SU-DHL-6 (cell line): Measurements from ENCODE around the gene OVCH1.

Experiments used
- H2AFZ ChIP-seq: fragments of 200-600 bp; sonication (generic); 2 replicates; pipeline ENCODE4 v1.6.1; 2014; ENCODE audit warnings: low read depth, mild to moderate bottlenecking, moderate library complexity, mixed read lengths, antibody characterized with exemption, low read length; ENCODE audit not compliant: severe bottlenecking
- H3F3A ChIP-seq: fragments of 200-600 bp; shearing (Covaris generic); 2 replicates; pipeline ENCODE4 v1.6.0; 2016; ENCODE audit warnings: antibody characterized with exemption, mild to moderate bottlenecking; ENCODE audit not compliant: insufficient read depth
- H3K27ac ChIP-seq: fragments of 200-600 bp; sonication (generic); 2 replicates; pipeline ENCODE4 v1.5.1; 2016; ENCODE audit warnings: low read depth, mild to moderate bottlenecking, low read length, moderate library complexity, mixed read lengths
- H3K27me3 ChIP-seq: fragments of 200-600 bp; sonication (generic), shearing (Covaris generic); 2 replicates; pipeline ENCODE4 v1.6.0; 2014; ENCODE audit warnings: mild to moderate bottlenecking, low read length
- H3K36me3 ChIP-seq: fragments of 200-600 bp; sonication (generic); 2 replicates; pipeline ENCODE4 v1.6.1; 2014; ENCODE audit warnings: mild to moderate bottlenecking, low read length, mixed read lengths
- H3K4me2 ChIP-seq: fragments of 300-600, 200-600 bp; shearing (Covaris generic), sonication (generic); 2 replicates; pipeline ENCODE4 v1.6.0; 2014; ENCODE audit warnings: low read length, low read depth, mild to moderate bottlenecking; ENCODE audit not compliant: poor library complexity, severe bottlenecking
- H3K4me3 ChIP-seq: fragments of 200-600 bp; sonication (generic); 2 replicates; pipeline ENCODE4 v1.5.1; 2014; ENCODE audit warnings: antibody characterized with exemption, low read length, mild to moderate bottlenecking, mixed read lengths; ENCODE audit not compliant: insufficient read depth, poor library complexity, severe bottlenecking
- H3K79me2 ChIP-seq: fragments of 200-600 bp; sonication (generic); 2 replicates; pipeline ENCODE4 v1.6.1; 2014; ENCODE audit warnings: mild to moderate bottlenecking, low read length, moderate library complexity; ENCODE audit not compliant: insufficient read depth
- H3K9ac ChIP-seq: fragments of 200-600 bp; sonication (generic); 2 replicates; pipeline ENCODE4 v1.7.0; 2014; ENCODE audit warnings: mild to moderate bottlenecking, low read length
- H3K9me2 ChIP-seq: fragments of 200-600 bp; sonication (generic); replicated peaks from 2 replicates; pipeline ENCODE4 v1.6.1; 2014; ENCODE audit warnings: low read length; ENCODE audit not compliant: insufficient read depth
- H3K9me3 ChIP-seq: fragments of 200-600 bp; sonication (generic); 2 replicates; pipeline ENCODE4 v1.6.1; 2014; ENCODE audit warnings: low read length, mixed read lengths; ENCODE audit not compliant: insufficient read depth
- H4K20me1 ChIP-seq: fragments of 200-600 bp; sonication (generic); 2 replicates; pipeline ENCODE4 v1.6.1; 2014; ENCODE audit warnings: low read depth, mild to moderate bottlenecking, antibody characterized with exemption, low read length, moderate library complexity, mixed read lengths
- EZH2phosphoT487 ChIP-seq: fragments of 200-600 bp; sonication (generic), shearing (Covaris generic); conservative IDR thresholded peaks from 2 replicates; pipeline ENCODE4 v1.6.1; 2018; ENCODE audit warnings: mild to moderate bottlenecking, antibody characterized with exemption, low read length, moderate library complexity, mixed read lengths
- TF ChIP-seq, protein P1 (sequence below): fragments of 200-600 bp; sonication (generic); IDR thresholded peaks from one replicate; pipeline ENCODE4 v1.5.1; 2017; ENCODE audit warnings: antibody characterized with exemption, mild to moderate bottlenecking, low read length, moderate library complexity; ENCODE audit not compliant: insufficient read depth, poor library complexity, severe bottlenecking

The OVCH1 gene

GRCh38 chr12:29508949-29509348 is 11.5 kb upstream of the OVCH1 start:
- no peaks in the 10 kb centered on the region for H3K9me2 ChIP-seq
- no peak overlapping the region for H3K9ac ChIP-seq
- no peaks in the 10 kb centered on the region for H3F3A ChIP-seq
- no peaks in the 10 kb centered on the region for H3K27me3 ChIP-seq
- H3K36me3 ChIP-seq = no peaks in the 10 kb centered on the region
- H3K79me2 ChIP-seq = no peaks in the 10 kb centered on the region
- no peak overlapping the region for H3K4me3 ChIP-seq
- H4K20me1 ChIP-seq = no peaks in the 10 kb centered on the region
- H3K4me2 ChIP-seq = no peak overlapping the region
- H3K27ac ChIP-seq = no peak overlapping the region
- H2AFZ ChIP-seq = no peak overlapping the region
- TF ChIP-seq, protein P1, sequence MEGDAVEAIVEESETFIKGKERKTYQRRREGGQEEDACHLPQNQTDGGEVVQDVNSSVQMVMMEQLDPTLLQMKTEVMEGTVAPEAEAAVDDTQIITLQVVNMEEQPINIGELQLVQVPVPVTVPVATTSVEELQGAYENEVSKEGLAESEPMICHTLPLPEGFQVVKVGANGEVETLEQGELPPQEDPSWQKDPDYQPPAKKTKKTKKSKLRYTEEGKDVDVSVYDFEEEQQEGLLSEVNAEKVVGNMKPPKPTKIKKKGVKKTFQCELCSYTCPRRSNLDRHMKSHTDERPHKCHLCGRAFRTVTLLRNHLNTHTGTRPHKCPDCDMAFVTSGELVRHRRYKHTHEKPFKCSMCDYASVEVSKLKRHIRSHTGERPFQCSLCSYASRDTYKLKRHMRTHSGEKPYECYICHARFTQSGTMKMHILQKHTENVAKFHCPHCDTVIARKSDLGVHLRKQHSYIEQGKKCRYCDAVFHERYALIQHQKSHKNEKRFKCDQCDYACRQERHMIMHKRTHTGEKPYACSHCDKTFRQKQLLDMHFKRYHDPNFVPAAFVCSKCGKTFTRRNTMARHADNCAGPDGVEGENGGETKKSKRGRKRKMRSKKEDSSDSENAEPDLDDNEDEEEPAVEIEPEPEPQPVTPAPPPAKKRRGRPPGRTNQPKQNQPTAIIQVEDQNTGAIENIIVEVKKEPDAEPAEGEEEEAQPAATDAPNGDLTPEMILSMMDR = no peak
- no peak for TF ChIP-seq EZH2phosphoT487
- H3K9me3 ChIP-seq = no peaks in the 10 kb centered on the region

GRCh38 chr12:29505122-29505521 is 7.6 kb upstream of the OVCH1 start:
- Histone ChIP-seq H3K4me3 (no peak overlapping the region), H3K9me2 (no peaks in the 10 kb centered on the region), H2AFZ (no peak overlapping the region), H3K79me2 (no peaks in the 10 kb centered on the region), H3F3A (no peaks in the 10 kb centered on the region), H3K27me3 (no peaks in the 10 kb centered on the region), H4K20me1 (no peaks in the 10 kb centered on the region), H3K9ac (no peak overlapping the region), H3K9me3 (no peaks in the 10 kb centered on the region), H3K36me3 (no peaks in the 10 kb centered on the region), H3K27ac (no peak overlapping the region), H3K4me2 (no peak overlapping the region)
- TF ChIP-seq, protein P1 = no peak
- no peak for TF ChIP-seq EZH2phosphoT487

- no peaks in the 10 kb centered on the region for H3K9me2 ChIP-seq
- no peaks in the 10 kb centered on the region for H3K79me2 ChIP-seq
- no peak overlapping the region for H3K4me3 ChIP-seq
- no peak overlapping the region for H3K27ac ChIP-seq
- no peak overlapping the region for H2AFZ ChIP-seq
- H3K27me3 ChIP-seq = no peaks in the 10 kb centered on the region
- no peaks in the 10 kb centered on the region for H4K20me1 ChIP-seq
- H3F3A ChIP-seq = no peaks in the 10 kb centered on the region
- H3K9me3 ChIP-seq = no peaks in the 10 kb centered on the region
- H3K4me2 ChIP-seq = no peak overlapping the region
- H3K36me3 ChIP-seq = no peaks in the 10 kb centered on the region
- no peak overlapping the region for H3K9ac ChIP-seq
- TF ChIP-seq, protein P1 = no peak
- TF ChIP-seq EZH2phosphoT487 = no peak
Observed at GRCh38 chr12:29503283-29503682, 5.8 kb upstream of the OVCH1 start.

DNA sequence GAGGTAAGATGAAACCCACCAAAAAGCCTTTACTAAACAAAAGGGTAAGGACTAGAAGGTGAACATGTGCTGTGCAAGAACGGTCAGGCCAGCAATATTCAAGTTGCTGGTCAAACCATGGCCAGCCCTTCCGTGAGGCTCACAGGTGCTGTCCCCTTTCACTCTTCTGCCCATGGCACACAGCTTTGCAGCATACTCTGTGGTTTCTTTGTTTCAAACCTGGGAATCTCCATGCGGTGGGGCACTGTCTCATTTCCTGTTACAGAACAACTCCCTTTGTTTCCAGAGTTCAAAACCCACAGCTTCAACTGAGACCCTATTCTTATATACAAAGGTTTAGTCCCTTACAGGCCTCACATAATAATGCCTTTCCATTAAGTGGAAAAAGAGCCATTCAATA is 1.7 kb upstream of the OVCH1 start:
- Histone ChIP-seq H3K9me2 (no peaks in the 10 kb centered on the region), H3K27me3 (no peaks in the 10 kb centered on the region), H3K9me3 (no peaks in the 10 kb centered on the region), H3K36me3 (no peaks in the 10 kb centered on the region), H3K4me3 (no peak overlapping the region), H3K79me2 (no peaks in the 10 kb centered on the region), H3F3A (no peaks in the 10 kb centered on the region), H3K4me2 (no peak overlapping the region), H2AFZ (no peak overlapping the region), H3K9ac (no peak overlapping the region), H3K27ac (no peak overlapping the region), H4K20me1 (no peaks in the 10 kb centered on the region)
- TF ChIP-seq, protein P1 = no peak
- TF ChIP-seq EZH2phosphoT487 = no peak
